Endothelial cell (in vitro differentiated cells): Measurements from ENCODE around the gene DLX5. TPM values are rescaled to one million over a fixed set of nuclear protein-coding genes. Genes with fewer than 3 reads are reported as not detected.
"Not testable (repeated sequence)": the region's sequence is repeated elsewhere in the genome, so short reads cannot be mapped to it uniquely, and the experiment has no call there.

Source experiments
- DNase-seq: peaks from one replicate; pipeline ENCODE4 v3.0.0; 2021; ENCODE audit warnings: low spot score
- H3K27ac Mint-ChIP-seq: one replicate; pipeline ENCODE4 v1.8.0; 2021; ENCODE audit warnings: mixed read lengths, inconsistent platforms; ENCODE audit not compliant: unreplicated experiment
- H3K27me3 Mint-ChIP-seq: one replicate; pipeline ENCODE4 v1.8.0; 2021; ENCODE audit warnings: mild to moderate bottlenecking, moderate library complexity, mixed read lengths, inconsistent platforms; ENCODE audit not compliant: unreplicated experiment
- H3K36me3 Mint-ChIP-seq: one replicate; pipeline ENCODE4 v1.8.0; 2021; ENCODE audit warnings: mild to moderate bottlenecking, low read depth, mixed read lengths, inconsistent platforms; ENCODE audit not compliant: unreplicated experiment
- H3K4me1 Mint-ChIP-seq: one replicate; pipeline ENCODE4 v1.8.0; 2021; ENCODE audit warnings: mild to moderate bottlenecking, mixed read lengths, inconsistent platforms; ENCODE audit not compliant: unreplicated experiment
- H3K4me3 Mint-ChIP-seq: one replicate; pipeline ENCODE4 v1.8.0; 2021; ENCODE audit warnings: mild to moderate bottlenecking, mixed read lengths, inconsistent platforms; ENCODE audit not compliant: unreplicated experiment
- H3K9me3 Mint-ChIP-seq: one replicate; pipeline ENCODE4 v1.8.0; 2021; ENCODE audit warnings: mixed read lengths, inconsistent platforms; ENCODE audit not compliant: unreplicated experiment
- CTCF ChIP-seq: fragments of 200-600 bp; sonication (generic); IDR thresholded peaks from one replicate; pipeline ENCODE4 v1.5.0; 2021; ENCODE audit warnings: antibody characterized with exemption; ENCODE audit not compliant: unreplicated experiment
- total RNA-seq: library from RNA; stranded (reverse); fragmentation: NEBNext Ultra II Directional; extraction: Animal tissue kit (Norgen Biotek cat#: 25700); gene quantifications from one replicate; pipeline ENCODE4 v1.2.1, GENCODE V29; 2021; ENCODE audit not compliant: unreplicated experiment

Gene DLX5
- total RNA-seq, 1 donor from 2014 or later, result 0.18 TPM

GRCh38 chr7:97039374-97040065 is 14.9 kb upstream of the DLX5 start:
- H3K27me3 Mint-ChIP-seq, result peaks cover 2% of the 10 kb centered on the region

GRCh38 chr7:97034213-97034852 is 9.7 kb upstream of the DLX5 start:
- H3K9me3 Mint-ChIP-seq, H3K36me3 Mint-ChIP-seq, H3K4me1 Mint-ChIP-seq, H3K4me3 Mint-ChIP-seq, H3K27me3 Mint-ChIP-seq, H3K27ac Mint-ChIP-seq, DNase-seq: not testable (repeated sequence)

More at GRCh38 chr7:97039374-97040065, 14.9 kb upstream of the DLX5 start:
- no peak overlapping the region for H3K4me3 Mint-ChIP-seq
- H3K36me3 Mint-ChIP-seq, result no peaks in the 10 kb centered on the region
- no peaks in the 10 kb centered on the region for H3K9me3 Mint-ChIP-seq
- DNase-seq, result no peak
- no peak overlapping the region for H3K27ac Mint-ChIP-seq
- no peaks in the 10 kb centered on the region for H3K4me1 Mint-ChIP-seq
- TF ChIP-seq CTCF, result no peak

- Mint-ChIP-seq H3K27ac (no peak overlapping the region), H3K4me3 (peak overlapping the region; percentile 83), H3K36me3 (no peaks in the 10 kb centered on the region), H3K4me1 (peaks cover 37% of the 10 kb centered on the region), H3K9me3 (no peaks in the 10 kb centered on the region), H3K27me3 (peaks cover 18% of the 10 kb centered on the region)
- DNase-seq, result peak; percentile 77
- peak; percentile 81 for TF ChIP-seq CTCF
Observed at GRCh38 chr7:97027427-97028234, 3.0 kb upstream of the DLX5 start.

- H3K27ac Mint-ChIP-seq, result no peak overlapping the region
- no peak for TF ChIP-seq CTCF
- H3K9me3 Mint-ChIP-seq, result no peaks in the 10 kb centered on the region
- peaks cover 44% of the 10 kb centered on the region for H3K4me1 Mint-ChIP-seq
- no peak for DNase-seq
- H3K4me3 Mint-ChIP-seq, result peak overlapping the region; percentile 60
- no peaks in the 10 kb centered on the region for H3K36me3 Mint-ChIP-seq
- peaks cover 20% of the 10 kb centered on the region for H3K27me3 Mint-ChIP-seq
Observed at GRCh38 chr7:97026715-97027426, 2.2 kb upstream of the DLX5 start.
